Measurements from ENCODE around the gene HES1.
A peak's percentile ranks its signal among the peaks of the same experiment; 100 is the strongest.

HES1 gene

GRCh38 chr3:194135806-194136518 is at the start of gene HES1:
Gene HES1, plus strand, starts transcription at chr3:194136148. Its CDS starts 233 bp downstream, at chr3:194136381.
- no peaks in the 10 kb centered on the region for H3K27me3 ChIP-seq (ENCODE audit: low read length)
- H2AFZ ChIP-seq (ENCODE audit: low read depth, low read length, severe bottlenecking) = peak within 1 kb of the TSS; percentile 54
- peak within 1 kb of the TSS; percentile 78 for H3K27ac ChIP-seq (ENCODE audit: low read depth, low read length)
- H3K9me2 ChIP-seq (replicated peaks; ENCODE audit: insufficient read depth, low read length) = no peaks in the 10 kb centered on the region
- TF ChIP-seq CTCF (IDR thresholded peaks at IDR 0.05; ENCODE audit: insufficient read depth, low read length, poor library complexity, severe bottlenecking) (no peak), EZH2phosphoT487 (conservative IDR thresholded peaks at IDR 0.05; ENCODE audit: low read length) (no peak)
- peaks cover 72% of the 10 kb centered on the region for H3F3A ChIP-seq (ENCODE audit: insufficient read depth)
- H3K9ac ChIP-seq (ENCODE audit: low read length) = peak within 1 kb of the TSS; percentile 77
- H3K79me2 ChIP-seq (ENCODE audit: insufficient read depth, low read length) = 0 out of 2 replicates have a peak, but pooled peaks cover 5% of the 10 kb centered on the region
- H3K4me3 ChIP-seq (ENCODE audit: insufficient read depth, low read length, poor library complexity, severe bottlenecking) = peak within 1 kb of the TSS; percentile 57
- H3K9me3 ChIP-seq (ENCODE audit: insufficient read depth, low read length) = no peaks in the 10 kb centered on the region
- peaks cover 8% of the 10 kb centered on the region; the same call in 1 of the 2 replicates for H3K36me3 ChIP-seq (ENCODE audit: low read length)
- peak within 1 kb of the TSS; percentile 90 for H3K4me2 ChIP-seq (ENCODE audit: low read depth, low read length, poor library complexity, severe bottlenecking)
- no peaks in the 10 kb centered on the region for H4K20me1 ChIP-seq (ENCODE audit: low read depth, low read length)

GRCh38 chr3:194086388-194087075 is 49.4 kb upstream of the HES1 start:
- TF ChIP-seq CTCF (IDR thresholded peaks at IDR 0.05; ENCODE audit: insufficient read depth, low read length, poor library complexity, severe bottlenecking) = no peak
- TF ChIP-seq EZH2phosphoT487 (conservative IDR thresholded peaks at IDR 0.05; ENCODE audit: low read length) = no peak
- H3K4me2 ChIP-seq (ENCODE audit: low read depth, low read length, poor library complexity, severe bottlenecking) = no peak overlapping the region
- H3K4me3 ChIP-seq (ENCODE audit: insufficient read depth, low read length, poor library complexity, severe bottlenecking) = no peak overlapping the region
- H4K20me1 ChIP-seq (ENCODE audit: low read depth, low read length) = no peaks in the 10 kb centered on the region
- no peak overlapping the region for H2AFZ ChIP-seq (ENCODE audit: low read depth, low read length, severe bottlenecking)
- H3K9me3 ChIP-seq (ENCODE audit: insufficient read depth, low read length) = no peaks in the 10 kb centered on the region
- no peaks in the 10 kb centered on the region for H3K9me2 ChIP-seq (replicated peaks; ENCODE audit: insufficient read depth, low read length)
- no peak overlapping the region for H3K9ac ChIP-seq (ENCODE audit: low read length)
- H3K79me2 ChIP-seq (ENCODE audit: insufficient read depth, low read length) = no peaks in the 10 kb centered on the region
- no peaks in the 10 kb centered on the region for H3K36me3 ChIP-seq (ENCODE audit: low read length)
- H3K27me3 ChIP-seq (ENCODE audit: low read length) = no peaks in the 10 kb centered on the region
- H3K27ac ChIP-seq (ENCODE audit: low read depth, low read length) = no peak overlapping the region
- H3F3A ChIP-seq (ENCODE audit: insufficient read depth) = no peaks in the 10 kb centered on the region

- H3K9ac ChIP-seq (ENCODE audit: low read length) = no peak overlapping the region
- no peaks in the 10 kb centered on the region for H3K9me2 ChIP-seq (replicated peaks; ENCODE audit: insufficient read depth, low read length)
- H3K9me3 ChIP-seq (ENCODE audit: insufficient read depth, low read length) = no peaks in the 10 kb centered on the region
- no peak overlapping the region for H3K27ac ChIP-seq (ENCODE audit: low read depth, low read length)
- H3K36me3 ChIP-seq (ENCODE audit: low read length) = no peaks in the 10 kb centered on the region
- H3F3A ChIP-seq (ENCODE audit: insufficient read depth) = no peaks in the 10 kb centered on the region
- no peaks in the 10 kb centered on the region for H3K79me2 ChIP-seq (ENCODE audit: insufficient read depth, low read length)
- H3K27me3 ChIP-seq (ENCODE audit: low read length) = no peaks in the 10 kb centered on the region
- H2AFZ ChIP-seq (ENCODE audit: low read depth, low read length, severe bottlenecking) = no peak overlapping the region
- TF ChIP-seq CTCF (IDR thresholded peaks at IDR 0.05; ENCODE audit: insufficient read depth, low read length, poor library complexity, severe bottlenecking) (no peak), EZH2phosphoT487 (conservative IDR thresholded peaks at IDR 0.05; ENCODE audit: low read length) (no peak)
- no peaks in the 10 kb centered on the region for H4K20me1 ChIP-seq (ENCODE audit: low read depth, low read length)
- H3K4me2 ChIP-seq (ENCODE audit: low read depth, low read length, poor library complexity, severe bottlenecking) = no peak overlapping the region
- H3K4me3 ChIP-seq (ENCODE audit: insufficient read depth, low read length, poor library complexity, severe bottlenecking) = no peak overlapping the region
These were observed 48.7 kb upstream of the HES1 start for GRCh38 chr3:194087280-194087679.

Data from SU-DHL-6 (cell line).